ENCODE data around the gene SNPH. TPM values are rescaled to one million over a fixed set of nuclear protein-coding genes. Genes with fewer than 3 reads are reported as not detected.

SNPH gene
- total RNA-seq, 1 donor from 2014 or later = 4.3 TPM

- Histone ChIP-seq H3K27me3 (no peaks in the 10 kb centered on the region), H3K27ac (no peak overlapping the region), H3K4me3 (no peak overlapping the region), H3K9me3 (no peaks in the 10 kb centered on the region), H3K4me1 (peaks cover 5% of the 10 kb centered on the region), H3K36me3 (no peaks in the 10 kb centered on the region)
- TF ChIP-seq, protein P1, sequence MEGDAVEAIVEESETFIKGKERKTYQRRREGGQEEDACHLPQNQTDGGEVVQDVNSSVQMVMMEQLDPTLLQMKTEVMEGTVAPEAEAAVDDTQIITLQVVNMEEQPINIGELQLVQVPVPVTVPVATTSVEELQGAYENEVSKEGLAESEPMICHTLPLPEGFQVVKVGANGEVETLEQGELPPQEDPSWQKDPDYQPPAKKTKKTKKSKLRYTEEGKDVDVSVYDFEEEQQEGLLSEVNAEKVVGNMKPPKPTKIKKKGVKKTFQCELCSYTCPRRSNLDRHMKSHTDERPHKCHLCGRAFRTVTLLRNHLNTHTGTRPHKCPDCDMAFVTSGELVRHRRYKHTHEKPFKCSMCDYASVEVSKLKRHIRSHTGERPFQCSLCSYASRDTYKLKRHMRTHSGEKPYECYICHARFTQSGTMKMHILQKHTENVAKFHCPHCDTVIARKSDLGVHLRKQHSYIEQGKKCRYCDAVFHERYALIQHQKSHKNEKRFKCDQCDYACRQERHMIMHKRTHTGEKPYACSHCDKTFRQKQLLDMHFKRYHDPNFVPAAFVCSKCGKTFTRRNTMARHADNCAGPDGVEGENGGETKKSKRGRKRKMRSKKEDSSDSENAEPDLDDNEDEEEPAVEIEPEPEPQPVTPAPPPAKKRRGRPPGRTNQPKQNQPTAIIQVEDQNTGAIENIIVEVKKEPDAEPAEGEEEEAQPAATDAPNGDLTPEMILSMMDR (IDR thresholded peaks at IDR 0.05) = no peak
- ATAC-seq = no peak
- no peak for DNase-seq
- intact Hi-C loops (cut with DNase I) = no loop called here
These were observed 20.4 kb downstream of the SNPH start for GRCh38 chr20:1286267-1287024.

DNA sequence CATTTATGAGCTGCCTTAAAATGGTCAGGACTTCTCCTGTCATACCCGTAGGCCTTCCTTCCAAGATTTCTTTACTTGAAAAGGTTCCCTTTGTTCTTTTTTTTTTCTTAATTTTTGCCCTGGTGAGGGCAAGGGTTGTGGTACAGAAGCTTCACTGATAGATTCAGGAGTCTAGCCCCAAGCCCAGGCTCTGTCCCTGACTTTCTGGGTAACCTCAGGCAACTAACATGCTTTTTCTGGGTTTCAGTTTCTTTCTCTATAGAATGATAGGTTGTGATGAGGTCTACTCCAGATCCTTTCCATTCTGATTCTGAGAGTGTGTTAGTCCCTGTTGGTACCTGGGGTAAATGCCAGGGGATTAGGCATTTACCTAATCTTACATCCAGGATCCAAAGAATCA is 21.2 kb downstream of the SNPH start:
- intact Hi-C loops (cut with DNase I) = no loop called here
- Histone ChIP-seq H3K4me1 (no peaks in the 10 kb centered on the region), H3K27me3 (no peaks in the 10 kb centered on the region), H3K9me3 (no peaks in the 10 kb centered on the region), H3K36me3 (no peaks in the 10 kb centered on the region), H3K27ac (no peak overlapping the region), H3K4me3 (no peak overlapping the region)
- DNase-seq (no peak), ATAC-seq (no peak)
- TF ChIP-seq, protein P1 (IDR thresholded peaks at IDR 0.05) = no peak

- Histone ChIP-seq H3K27ac (no peak overlapping the region), H3K36me3 (no peaks in the 10 kb centered on the region), H3K9me3 (no peaks in the 10 kb centered on the region), H3K27me3 (no peaks in the 10 kb centered on the region), H3K4me3 (no peak overlapping the region), H3K4me1 (no peaks in the 10 kb centered on the region)
- intact Hi-C loops (cut with DNase I) = no loop called here
- DNase-seq = no peak
- no peak for ATAC-seq
- TF ChIP-seq, protein P1 (IDR thresholded peaks at IDR 0.05) = no peak
These were observed 21.9 kb downstream of the SNPH start for GRCh38 chr20:1287787-1288569.

- no peaks in the 10 kb centered on the region for H3K9me3 ChIP-seq
- DNase-seq = no peak
- no peak overlapping the region for H3K27ac ChIP-seq
- no peaks in the 10 kb centered on the region for H3K36me3 ChIP-seq
- H3K4me3 ChIP-seq = no peak overlapping the region
- ATAC-seq = no peak
- TF ChIP-seq, protein P1 (IDR thresholded peaks at IDR 0.05) = no peak
- intact Hi-C loops (cut with DNase I) = no loop called here
- no peaks in the 10 kb centered on the region for H3K27me3 ChIP-seq
- H3K4me1 ChIP-seq = no peaks in the 10 kb centered on the region
These were observed 25.2 kb downstream of the SNPH start for GRCh38 chr20:1291191-1291741.

- TF ChIP-seq, protein P1 (IDR thresholded peaks at IDR 0.05) = no peak
- no peak overlapping the region for H3K27ac ChIP-seq
- intact Hi-C loops (cut with DNase I) = no loop called here
- H3K36me3 ChIP-seq = no peaks in the 10 kb centered on the region
- no peaks in the 10 kb centered on the region for H3K27me3 ChIP-seq
- no peak for DNase-seq
- H3K4me1 ChIP-seq = no peaks in the 10 kb centered on the region
- ATAC-seq = no peak
- H3K9me3 ChIP-seq = no peaks in the 10 kb centered on the region
- H3K4me3 ChIP-seq = no peak overlapping the region
These were observed 26.5 kb downstream of the SNPH start for GRCh38 chr20:1292620-1293019.
